Gastroesophageal sphincter (tissue), 4 donors: ENCODE results near the gene CLSTN1. TPM values are rescaled to one million over a fixed set of nuclear protein-coding genes. Genes with fewer than 3 reads are reported as not detected.
"Not testable (repeated sequence)": the region's sequence is repeated elsewhere in the genome, so short reads cannot be mapped to it uniquely, and the experiment has no call there.

ENCODE experiments used
- ATAC-seq: fragments of 150-250 bp; one replicate; pipeline ENCODE4 v1.9.1; 2016; ENCODE audit warnings: mild to moderate bottlenecking, moderate library complexity
- H3K27ac ChIP-seq, 4 donors: fragments of 200-600 bp; sonication (generic) in 3 of 4; 1 replicate in 3 of 4; 2 replicates in 1 of 4; pipeline ENCODE4 v1.5.1; 2016 to 2019
- H3K27me3 ChIP-seq: fragments of 200-600 bp; sonication (generic); one replicate; pipeline ENCODE4 v1.5.1; 2019
- H3K36me3 ChIP-seq, 2 donors: fragments of 200-600 bp; sonication (generic); one replicate each; pipeline ENCODE4 v1.5.1; 2019; ENCODE audit warnings: control low read depth in 1 of 2
- H3K4me1 ChIP-seq, 3 donors: fragments of 200-600 bp; sonication (generic); 1 replicate in 2 of 3; 2 replicates in 1 of 3; pipeline ENCODE4 v1.5.1; 2016 to 2019; ENCODE audit warnings: control low read depth in 2 of 3
- H3K4me3 ChIP-seq, 2 donors: fragments of 200-600 bp; sonication (generic); one replicate each; pipeline ENCODE4 v1.5.1; 2019; ENCODE audit warnings: mild to moderate bottlenecking in 1 of 2, moderate library complexity in 1 of 2
- H3K9me3 ChIP-seq, 3 donors: fragments of 200-600 bp; sonication (generic); one replicate each; pipeline ENCODE4 v1.5.1; 2017 to 2019; ENCODE audit warnings: control low read depth in 2 of 3
- CTCF ChIP-seq, 4 experiments: fragments of 200-600 bp in 2 of 4; fragments of 450-650 bp in 2 of 4; sonication (generic) in 1 of 4; IDR thresholded peaks; one replicate each; pipeline ENCODE4 v1.5.1; 2017 to 2019; ENCODE audit warnings: antibody characterized with exemption in 4 of 4, mild to moderate bottlenecking in 2 of 4, moderate library complexity in 2 of 4
- EP300 ChIP-seq: sonication (generic); formaldehyde crosslinking; IDR thresholded peaks from one replicate; pipeline ENCODE4 v1.6.1; 2017; ENCODE audit warnings: antibody characterized with exemption, mild to moderate bottlenecking
- POLR2A ChIP-seq, 2 donors: fragments of 450-650 bp; IDR thresholded peaks; one replicate each; pipeline ENCODE4 v1.6.1; 2017; ENCODE audit warnings: antibody characterized with exemption in 2 of 2, mild to moderate bottlenecking in 2 of 2, moderate library complexity in 1 of 2
- POLR2AphosphoS5 ChIP-seq: sonication (generic); formaldehyde crosslinking; IDR thresholded peaks from one replicate; pipeline ENCODE4 v1.6.1; 2017; ENCODE audit warnings: antibody characterized with exemption
- WGBS, 2 donors: methylation state at CpG; one replicate each; pipeline ENCODE4 v1.1.5; 2018; ENCODE audit warnings: low coverage in 1 of 2; 5-methylcytosine and 5-hydroxymethylcytosine counted together
- total RNA-seq, 4 donors: library from RNA; depleted of rRNA; stranded (reverse); fragments of >200 nt; gene quantifications; one replicate each; pipeline ENCODE4 v1.1.0, GENCODE V29; 2016

Gene CLSTN1
- total RNA-seq, 4 donors from 2014 or later: 45.1 to 95.4 (median 58.7) TPM

- Histone ChIP-seq H3K4me1 (peaks cover 0 to 53% (median 6%) of the 10 kb centered on the region in 3 donors), H3K27ac (no peak overlapping the region), H3K9me3 (no peaks in the 10 kb centered on the region), H3K4me3 (no peak overlapping the region), H3K27me3 (no peaks in the 10 kb centered on the region), H3K36me3 (no peaks in the 10 kb centered on the region)
- 48 to 84% methylated on average over 2 to 5 of the region's 14 CpGs for WGBS, 2 donors
- ATAC-seq: no peak
- TF ChIP-seq EP300: no peak
- peak in 1 of 4 experiments; percentile 9 for TF ChIP-seq CTCF (IDR thresholded peaks at IDR 0.05)
Measured at GRCh38 chr1:9792156-9793042, 31.4 kb downstream of the CLSTN1 start.

- 95% methylated on average over 4 of the region's 4 CpGs; no CpG with 5 or more reads in 1 of the 2 donors for WGBS, 2 donors
- not testable (repeated sequence) for H3K9me3 ChIP-seq, H3K36me3 ChIP-seq, H3K27ac ChIP-seq, H3K27me3 ChIP-seq, ATAC-seq, H3K4me3 ChIP-seq
- H3K4me1 ChIP-seq: peaks cover 0 to 30% (median 3%) of the 10 kb centered on the region in 3 donors
Measured at GRCh38 chr1:9789700-9790099, 34.1 kb downstream of the CLSTN1 start.

- Histone ChIP-seq H3K4me3 (no peak overlapping the region), H3K4me1 (peaks cover 0 to 10% (median 0%) of the 10 kb centered on the region in 3 donors), H3K36me3 (no peaks in the 10 kb centered on the region), H3K9me3 (no peaks in the 10 kb centered on the region), H3K27ac (no peak overlapping the region), H3K27me3 (no peaks in the 10 kb centered on the region)
- no peak for TF ChIP-seq POLR2A (IDR thresholded peaks at IDR 0.05)
- ATAC-seq: no peak
- 93 to 100% methylated on average over 4 of the region's 8 CpGs for WGBS, 2 donors
Measured at GRCh38 chr1:9787702-9788101, 36.1 kb downstream of the CLSTN1 start.

GRCh38 chr1:9785406-9785805 lies 38.4 kb downstream of the CLSTN1 start:
- no peak overlapping the region for H3K27ac ChIP-seq
- no peaks in the 10 kb centered on the region for H3K9me3 ChIP-seq
- no peaks in the 10 kb centered on the region for H3K4me1 ChIP-seq
- no peaks in the 10 kb centered on the region for H3K27me3 ChIP-seq
- no peak for TF ChIP-seq POLR2A (IDR thresholded peaks at IDR 0.05)
- TF ChIP-seq CTCF (IDR thresholded peaks at IDR 0.05): no peak
- no peak for TF ChIP-seq EP300
- no peak for TF ChIP-seq POLR2AphosphoS5
- ATAC-seq: no peak
- no peaks in the 10 kb centered on the region for H3K36me3 ChIP-seq
- no peak overlapping the region for H3K4me3 ChIP-seq
- 53 to 71% methylated on average over 1 to 5 of the region's 6 CpGs for WGBS, 2 donors

GRCh38 chr1:9784508-9785133 lies 39.1 kb downstream of the CLSTN1 start:
- 80 to 81% methylated on average over 3 of the region's 3 CpGs for WGBS, 2 donors
- H3K36me3 ChIP-seq: no peaks in the 10 kb centered on the region
- ATAC-seq: no peak
- no peaks in the 10 kb centered on the region for H3K27me3 ChIP-seq
- TF ChIP-seq POLR2AphosphoS5 (no peak), CTCF (IDR thresholded peaks at IDR 0.05) (peak in 3 of 4 experiments; percentile 66 to 72 (median 68))
- H3K27ac ChIP-seq: no peak overlapping the region
- no peaks in the 10 kb centered on the region for H3K9me3 ChIP-seq
- H3K4me3 ChIP-seq: no peak overlapping the region
- H3K4me1 ChIP-seq: no peaks in the 10 kb centered on the region

GRCh38 chr1:9782897-9783296 lies 40.9 kb downstream of the CLSTN1 start:
- no peak for ATAC-seq
- TF ChIP-seq CTCF (IDR thresholded peaks at IDR 0.05) (no peak), POLR2AphosphoS5 (no peak), EP300 (no peak), POLR2A (IDR thresholded peaks at IDR 0.05) (no peak)
- no peaks in the 10 kb centered on the region for H3K36me3 ChIP-seq
- no peaks in the 10 kb centered on the region for H3K27me3 ChIP-seq
- no peaks in the 10 kb centered on the region for H3K4me1 ChIP-seq
- no peak overlapping the region for H3K4me3 ChIP-seq
- WGBS, 2 donors: 92 to 100% methylated on average over 9 of the region's 10 CpGs
- no peak overlapping the region for H3K27ac ChIP-seq
- no peaks in the 10 kb centered on the region for H3K9me3 ChIP-seq
